ENCODE measurements around the gene GNAO1. TPM values are rescaled to one million over a fixed set of nuclear protein-coding genes. Genes with fewer than 3 reads are reported as not detected.

Gene GNAO1
- total and polyA plus RNA-seq, 9 of the 15 experiments (the other 6 are each of a cell fraction or from before 2014, with no cell fraction given) = 0.07 to 0.42 (median 0.08) TPM; not detected in 5

DNA sequence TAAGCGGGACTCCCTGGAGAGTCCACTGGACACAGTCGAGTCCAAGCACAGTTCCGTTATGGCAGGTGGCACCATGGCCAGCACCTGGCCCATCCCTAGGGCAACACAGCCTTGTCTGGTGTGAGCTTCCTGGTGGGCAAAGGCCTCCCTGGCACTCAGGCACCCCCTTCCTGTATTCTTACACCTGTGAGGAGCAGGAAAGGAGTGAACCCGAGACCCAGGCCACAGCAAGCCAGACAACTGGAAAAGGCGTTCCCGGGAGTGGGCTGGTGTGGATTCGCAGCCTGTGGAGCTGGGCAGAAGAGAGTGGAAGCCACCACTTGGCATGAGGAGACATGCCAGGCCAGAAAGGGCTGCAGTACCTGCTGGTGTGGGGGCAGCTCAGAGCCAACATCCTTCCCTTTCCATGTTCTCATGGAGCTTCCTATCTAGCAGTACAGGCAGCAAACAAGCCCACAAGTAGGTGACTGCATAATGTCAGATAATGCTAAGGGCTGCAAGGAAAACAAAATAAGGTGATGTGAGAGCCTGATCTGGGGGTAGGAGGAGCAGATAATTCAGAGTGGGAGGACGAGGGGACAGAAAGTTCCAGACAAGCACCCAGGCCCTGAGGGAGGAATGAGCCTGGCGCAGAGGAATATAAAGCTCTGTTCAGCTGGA is 87.0 kb downstream of the GNAO1 start (continued):
- TF ChIP-seq, protein P1, sequence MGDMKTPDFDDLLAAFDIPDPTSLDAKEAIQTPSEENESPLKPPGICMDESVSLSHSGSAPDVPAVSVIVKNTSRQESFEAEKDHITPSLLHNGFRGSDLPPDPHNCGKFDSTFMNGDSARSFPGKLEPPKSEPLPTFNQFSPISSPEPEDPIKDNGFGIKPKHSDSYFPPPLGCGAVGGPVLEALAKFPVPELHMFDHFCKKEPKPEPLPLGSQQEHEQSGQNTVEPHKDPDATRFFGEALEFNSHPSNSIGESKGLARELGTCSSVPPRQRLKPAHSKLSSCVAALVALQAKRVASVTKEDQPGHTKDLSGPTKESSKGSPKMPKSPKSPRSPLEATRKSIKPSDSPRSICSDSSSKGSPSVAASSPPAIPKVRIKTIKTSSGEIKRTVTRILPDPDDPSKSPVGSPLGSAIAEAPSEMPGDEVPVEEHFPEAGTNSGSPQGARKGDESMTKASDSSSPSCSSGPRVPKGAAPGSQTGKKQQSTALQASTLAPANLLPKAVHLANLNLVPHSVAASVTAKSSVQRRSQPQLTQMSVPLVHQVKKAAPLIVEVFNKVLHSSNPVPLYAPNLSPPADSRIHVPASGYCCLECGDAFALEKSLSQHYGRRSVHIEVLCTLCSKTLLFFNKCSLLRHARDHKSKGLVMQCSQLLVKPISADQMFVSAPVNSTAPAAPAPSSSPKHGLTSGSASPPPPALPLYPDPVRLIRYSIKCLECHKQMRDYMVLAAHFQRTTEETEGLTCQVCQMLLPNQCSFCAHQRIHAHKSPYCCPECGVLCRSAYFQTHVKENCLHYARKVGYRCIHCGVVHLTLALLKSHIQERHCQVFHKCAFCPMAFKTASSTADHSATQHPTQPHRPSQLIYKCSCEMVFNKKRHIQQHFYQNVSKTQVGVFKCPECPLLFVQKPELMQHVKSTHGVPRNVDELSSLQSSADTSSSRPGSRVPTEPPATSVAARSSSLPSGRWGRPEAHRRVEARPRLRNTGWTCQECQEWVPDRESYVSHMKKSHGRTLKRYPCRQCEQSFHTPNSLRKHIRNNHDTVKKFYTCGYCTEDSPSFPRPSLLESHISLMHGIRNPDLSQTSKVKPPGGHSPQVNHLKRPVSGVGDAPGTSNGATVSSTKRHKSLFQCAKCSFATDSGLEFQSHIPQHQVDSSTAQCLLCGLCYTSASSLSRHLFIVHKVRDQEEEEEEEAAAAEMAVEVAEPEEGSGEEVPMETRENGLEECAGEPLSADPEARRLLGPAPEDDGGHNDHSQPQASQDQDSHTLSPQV (IDR thresholded peaks at IDR 0.05) = no peak
- TF ChIP-seq, protein P2, sequence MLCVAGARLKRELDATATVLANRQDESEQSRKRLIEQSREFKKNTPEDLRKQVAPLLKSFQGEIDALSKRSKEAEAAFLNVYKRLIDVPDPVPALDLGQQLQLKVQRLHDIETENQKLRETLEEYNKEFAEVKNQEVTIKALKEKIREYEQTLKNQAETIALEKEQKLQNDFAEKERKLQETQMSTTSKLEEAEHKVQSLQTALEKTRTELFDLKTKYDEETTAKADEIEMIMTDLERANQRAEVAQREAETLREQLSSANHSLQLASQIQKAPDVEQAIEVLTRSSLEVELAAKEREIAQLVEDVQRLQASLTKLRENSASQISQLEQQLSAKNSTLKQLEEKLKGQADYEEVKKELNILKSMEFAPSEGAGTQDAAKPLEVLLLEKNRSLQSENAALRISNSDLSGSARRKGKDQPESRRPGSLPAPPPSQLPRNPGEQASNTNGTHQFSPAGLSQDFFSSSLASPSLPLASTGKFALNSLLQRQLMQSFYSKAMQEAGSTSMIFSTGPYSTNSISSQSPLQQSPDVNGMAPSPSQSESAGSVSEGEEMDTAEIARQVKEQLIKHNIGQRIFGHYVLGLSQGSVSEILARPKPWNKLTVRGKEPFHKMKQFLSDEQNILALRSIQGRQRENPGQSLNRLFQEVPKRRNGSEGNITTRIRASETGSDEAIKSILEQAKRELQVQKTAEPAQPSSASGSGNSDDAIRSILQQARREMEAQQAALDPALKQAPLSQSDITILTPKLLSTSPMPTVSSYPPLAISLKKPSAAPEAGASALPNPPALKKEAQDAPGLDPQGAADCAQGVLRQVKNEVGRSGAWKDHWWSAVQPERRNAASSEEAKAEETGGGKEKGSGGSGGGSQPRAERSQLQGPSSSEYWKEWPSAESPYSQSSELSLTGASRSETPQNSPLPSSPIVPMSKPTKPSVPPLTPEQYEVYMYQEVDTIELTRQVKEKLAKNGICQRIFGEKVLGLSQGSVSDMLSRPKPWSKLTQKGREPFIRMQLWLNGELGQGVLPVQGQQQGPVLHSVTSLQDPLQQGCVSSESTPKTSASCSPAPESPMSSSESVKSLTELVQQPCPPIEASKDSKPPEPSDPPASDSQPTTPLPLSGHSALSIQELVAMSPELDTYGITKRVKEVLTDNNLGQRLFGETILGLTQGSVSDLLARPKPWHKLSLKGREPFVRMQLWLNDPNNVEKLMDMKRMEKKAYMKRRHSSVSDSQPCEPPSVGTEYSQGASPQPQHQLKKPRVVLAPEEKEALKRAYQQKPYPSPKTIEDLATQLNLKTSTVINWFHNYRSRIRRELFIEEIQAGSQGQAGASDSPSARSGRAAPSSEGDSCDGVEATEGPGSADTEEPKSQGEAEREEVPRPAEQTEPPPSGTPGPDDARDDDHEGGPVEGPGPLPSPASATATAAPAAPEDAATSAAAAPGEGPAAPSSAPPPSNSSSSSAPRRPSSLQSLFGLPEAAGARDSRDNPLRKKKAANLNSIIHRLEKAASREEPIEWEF (CRISPR knock-in tag; IDR thresholded peaks at IDR 0.05) = no peak
- TF ChIP-seq, protein P3, sequence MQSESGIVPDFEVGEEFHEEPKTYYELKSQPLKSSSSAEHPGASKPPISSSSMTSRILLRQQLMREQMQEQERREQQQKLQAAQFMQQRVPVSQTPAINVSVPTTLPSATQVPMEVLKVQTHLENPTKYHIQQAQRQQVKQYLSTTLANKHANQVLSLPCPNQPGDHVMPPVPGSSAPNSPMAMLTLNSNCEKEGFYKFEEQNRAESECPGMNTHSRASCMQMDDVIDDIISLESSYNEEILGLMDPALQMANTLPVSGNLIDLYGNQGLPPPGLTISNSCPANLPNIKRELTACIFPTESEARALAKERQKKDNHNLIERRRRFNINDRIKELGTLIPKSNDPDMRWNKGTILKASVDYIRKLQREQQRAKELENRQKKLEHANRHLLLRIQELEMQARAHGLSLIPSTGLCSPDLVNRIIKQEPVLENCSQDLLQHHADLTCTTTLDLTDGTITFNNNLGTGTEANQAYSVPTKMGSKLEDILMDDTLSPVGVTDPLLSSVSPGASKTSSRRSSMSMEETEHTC (IDR thresholded peaks at IDR 0.05) = no peak
- TF ChIP-seq, protein P4, sequence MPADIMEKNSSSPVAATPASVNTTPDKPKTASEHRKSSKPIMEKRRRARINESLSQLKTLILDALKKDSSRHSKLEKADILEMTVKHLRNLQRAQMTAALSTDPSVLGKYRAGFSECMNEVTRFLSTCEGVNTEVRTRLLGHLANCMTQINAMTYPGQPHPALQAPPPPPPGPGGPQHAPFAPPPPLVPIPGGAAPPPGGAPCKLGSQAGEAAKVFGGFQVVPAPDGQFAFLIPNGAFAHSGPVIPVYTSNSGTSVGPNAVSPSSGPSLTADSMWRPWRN (IDR thresholded peaks at IDR 0.05; ENCODE audit: low read depth) = 0 out of 2 replicates have a peak, but pooled peaks have one; percentile 20
- no peak for TF ChIP-seq CBX2 (IDR thresholded peaks at IDR 0.05; ENCODE audit: insufficient read depth, low read length, poor library complexity, severe bottlenecking)
- TF ChIP-seq ATF1 (CRISPR knock-in tag; IDR thresholded peaks at IDR 0.05) = no peak
- TF ChIP-seq ATF1 (tag; IDR thresholded peaks at IDR 0.05) = no peak
- TF ChIP-seq PTBP1 (IDR thresholded peaks at IDR 0.05; ENCODE audit: low read depth, low read length) = no peak
- TF ChIP-seq ZNF449 (CRISPR knock-in tag; IDR thresholded peaks at IDR 0.05) = no peak
- TF ChIP-seq TGIF2 (CRISPR knock-in tag; IDR thresholded peaks at IDR 0.05) = no peak
- TF ChIP-seq, protein P5, sequence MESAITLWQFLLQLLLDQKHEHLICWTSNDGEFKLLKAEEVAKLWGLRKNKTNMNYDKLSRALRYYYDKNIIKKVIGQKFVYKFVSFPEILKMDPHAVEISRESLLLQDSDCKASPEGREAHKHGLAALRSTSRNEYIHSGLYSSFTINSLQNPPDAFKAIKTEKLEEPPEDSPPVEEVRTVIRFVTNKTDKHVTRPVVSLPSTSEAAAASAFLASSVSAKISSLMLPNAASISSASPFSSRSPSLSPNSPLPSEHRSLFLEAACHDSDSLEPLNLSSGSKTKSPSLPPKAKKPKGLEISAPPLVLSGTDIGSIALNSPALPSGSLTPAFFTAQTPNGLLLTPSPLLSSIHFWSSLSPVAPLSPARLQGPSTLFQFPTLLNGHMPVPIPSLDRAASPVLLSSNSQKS (CRISPR knock-in tag; IDR thresholded peaks at IDR 0.05) = no peak
- peak; percentile 66 for TF ChIP-seq SMAD4 (CRISPR knock-in tag; conservative IDR thresholded peaks at IDR 0.05)
- TF ChIP-seq NRF1 (conservative IDR thresholded peaks at IDR 0.05 in 1 of 2, IDR thresholded peaks at IDR 0.05 in 1 of 2) = no peak
